NCI-H510A treated with DMSO at 0.1 percent for 48 hours (cell line): ENCODE results near the gene SMAD6.
A peak's percentile ranks its signal among the peaks of the same experiment; 100 is the strongest.
"Not testable (repeated sequence)": the region's sequence is repeated elsewhere in the genome, so short reads cannot be mapped to it uniquely, and the experiment has no call there.

ENCODE experiments used
- DNase-seq: peaks from one replicate; lab custom pipeline; 2025; lab: John Stamatoyannopoulos, UW

Gene SMAD6

GRCh38 chr15:66742286-66742685, 40.2 kb downstream of the SMAD6 start:
- DNase-seq: no peak

GRCh38 chr15:66743204-66743603, 41.2 kb downstream of the SMAD6 start:
- no peak for DNase-seq

GRCh38 chr15:66743703-66744536, 41.9 kb downstream of the SMAD6 start:
- no peak for DNase-seq

- DNase-seq: no peak
Measured at GRCh38 chr15:66744610-66745279, 42.7 kb downstream of the SMAD6 start.

- no peak for DNase-seq
Measured at GRCh38 chr15:66745530-66746230, 43.6 kb downstream of the SMAD6 start.

- DNase-seq: no peak
Measured at GRCh38 chr15:66746231-66746605, 44.2 kb downstream of the SMAD6 start.

GRCh38 chr15:66747223-66747622, 45.2 kb downstream of the SMAD6 start:
- no peak for DNase-seq

- DNase-seq: no peak
Measured at GRCh38 chr15:66747886-66748707, 46.1 kb downstream of the SMAD6 start.

GRCh38 chr15:66748708-66749035, 46.6 kb downstream of the SMAD6 start:
- no peak for DNase-seq

- DNase-seq: no peak
Measured at GRCh38 chr15:66749841-66750575, 48.0 kb downstream of the SMAD6 start.

GRCh38 chr15:66750609-66751008, 48.6 kb downstream of the SMAD6 start:
- DNase-seq: no peak

GRCh38 chr15:66751579-66751978, 49.5 kb downstream of the SMAD6 start:
- DNase-seq: peak; percentile 2

- DNase-seq: no peak
Measured at GRCh38 chr15:66752078-66752477, 50.0 kb downstream of the SMAD6 start.

- DNase-seq: no peak
Measured at GRCh38 chr15:66753687-66754377, 51.8 kb downstream of the SMAD6 start.

GRCh38 chr15:66754789-66755188, 52.8 kb downstream of the SMAD6 start:
- no peak for DNase-seq

- DNase-seq: no peak
Measured at GRCh38 chr15:66755298-66756068, 53.4 kb downstream of the SMAD6 start.

- DNase-seq: no peak
Measured at GRCh38 chr15:66756295-66756694, 54.3 kb downstream of the SMAD6 start.

- DNase-seq: no peak
Measured at GRCh38 chr15:66757030-66757429, 55.0 kb downstream of the SMAD6 start.

- DNase-seq: no peak
Measured at GRCh38 chr15:66757521-66757920, 55.5 kb downstream of the SMAD6 start.

GRCh38 chr15:66758217-66758616, 56.2 kb downstream of the SMAD6 start:
- not testable (repeated sequence) for DNase-seq
